GM19455 (cell line): ENCODE measurements around the gene NDUFS3.

Experiments
- ATAC-seq: cut with Tn5 transposase; IDR thresholded peaks from one replicate; pipeline ENCODE4 v1.9.1; 2021; ENCODE audit not compliant: unreplicated experiment

NDUFS3 gene

DNA sequence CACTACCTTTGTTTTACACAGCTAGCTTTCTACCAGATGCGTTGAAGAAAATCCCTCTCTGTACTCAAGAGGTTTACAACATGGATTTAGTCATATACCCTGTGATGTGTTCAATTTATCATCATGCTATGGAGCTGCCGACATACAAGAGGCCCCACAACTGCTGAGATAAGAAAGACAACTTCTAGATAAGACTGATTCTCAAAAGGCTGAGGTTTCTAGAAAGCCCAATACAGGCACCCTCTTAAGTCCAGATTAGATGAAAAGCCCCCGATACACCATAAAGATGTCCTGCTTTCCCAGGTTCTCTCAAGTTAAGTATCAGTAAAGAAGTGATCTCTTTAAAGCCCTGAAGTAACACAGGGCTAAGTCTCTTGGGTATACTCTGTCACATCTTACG, 49.2 kb downstream of the NDUFS3 start:
- ATAC-seq = no peak

DNA sequence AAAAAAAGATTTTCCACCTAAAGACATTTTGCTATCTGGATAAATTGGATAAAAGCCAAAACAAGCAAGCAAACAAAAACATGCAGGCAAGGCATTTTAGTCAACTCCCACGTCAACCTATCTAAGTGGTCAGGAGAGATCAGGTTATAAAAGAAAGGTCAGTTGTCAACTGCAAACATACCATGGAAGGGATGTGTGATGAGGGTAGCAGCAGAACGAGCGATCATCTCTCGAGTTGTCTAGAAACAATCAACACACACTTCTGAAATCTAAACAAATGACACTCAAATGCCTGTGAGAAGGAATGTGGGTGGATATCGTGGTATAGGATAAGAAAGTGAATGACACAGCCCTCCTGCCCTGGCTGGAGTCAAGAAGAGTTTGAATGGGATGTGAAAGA, 52.6 kb downstream of the NDUFS3 start:
- ATAC-seq = no peak
